Activated T-helper 9 cell treated with anti-CD3 and anti-CD28 coated beads, Interleukin-2, amount 50 U/mL, for 16 hours (primary cell): Measurements from ENCODE around the gene ACTR1B.
"Not testable (repeated sequence)": the region's sequence is repeated elsewhere in the genome, so short reads cannot be mapped to it uniquely, and the experiment has no call there.

Experiments
- DNase-seq: peaks from one replicate; pipeline ENCODE4 v3.0.0-alpha.2; 2020; ENCODE audit warnings: low read depth

Gene ACTR1B

GRCh38 chr2:97663962-97664635 lies at the start of gene ACTR1B:
ACTR1B (minus strand) TSS chr2:97664044; CDS start chr2:97663890, 154 bp downstream.
- DNase-seq = peak; percentile 97

DNA sequence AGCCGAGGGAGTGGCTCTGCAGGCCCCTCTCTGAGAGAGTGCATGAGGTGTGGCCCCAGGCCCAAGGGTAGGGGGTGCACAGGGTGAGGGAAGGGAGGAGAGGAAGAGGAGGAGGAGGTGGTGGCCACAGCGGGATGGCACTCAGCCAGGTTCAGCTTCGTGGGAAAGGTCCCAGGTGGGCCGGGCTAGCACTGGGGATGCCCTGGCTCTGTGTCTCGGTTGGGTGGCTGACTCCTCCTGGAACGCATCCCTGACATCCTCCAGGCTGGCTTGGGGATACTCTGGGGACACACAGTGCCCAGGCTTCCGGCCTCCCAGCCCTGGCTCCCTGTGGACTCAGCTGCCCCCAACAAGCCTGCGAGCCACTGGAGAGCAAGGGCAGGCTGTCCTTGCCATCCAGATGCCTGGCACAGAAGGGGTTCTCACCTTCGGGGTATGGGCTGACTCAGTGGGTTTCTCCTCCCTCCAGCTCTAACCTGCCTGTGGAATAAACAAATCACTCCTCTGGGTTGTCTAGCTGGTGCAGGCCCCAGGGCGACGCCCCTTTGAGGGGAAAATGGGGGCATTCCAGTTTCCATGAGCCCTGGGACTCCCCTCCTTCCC lies 49.0 kb upstream of the ACTR1B start:
- peak; percentile 41 for DNase-seq

GRCh38 chr2:97712175-97712574 lies 48.3 kb upstream of the ACTR1B start:
- DNase-seq = not testable (repeated sequence)

DNA sequence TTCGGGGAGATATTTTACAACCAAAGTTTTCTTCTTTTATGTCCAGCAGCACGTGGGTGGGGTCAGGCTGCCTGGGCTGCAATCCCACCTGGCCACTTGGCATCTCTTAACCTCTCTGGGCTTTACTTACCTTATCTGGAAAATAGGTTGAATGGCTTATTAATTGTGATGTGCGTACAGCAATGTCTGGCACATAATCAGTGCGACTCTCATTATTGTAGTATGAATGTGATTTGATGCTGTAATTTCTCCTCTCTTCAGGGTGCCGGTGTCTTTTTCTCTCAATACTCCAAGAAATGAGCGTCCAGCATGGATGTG lies 47.5 kb upstream of the ACTR1B start:
- no peak for DNase-seq

GRCh38 chr2:97708608-97709007 lies 44.8 kb upstream of the ACTR1B start:
- DNase-seq = no peak

GRCh38 chr2:97708048-97708380 lies 44.2 kb upstream of the ACTR1B start:
- DNase-seq = no peak

DNA sequence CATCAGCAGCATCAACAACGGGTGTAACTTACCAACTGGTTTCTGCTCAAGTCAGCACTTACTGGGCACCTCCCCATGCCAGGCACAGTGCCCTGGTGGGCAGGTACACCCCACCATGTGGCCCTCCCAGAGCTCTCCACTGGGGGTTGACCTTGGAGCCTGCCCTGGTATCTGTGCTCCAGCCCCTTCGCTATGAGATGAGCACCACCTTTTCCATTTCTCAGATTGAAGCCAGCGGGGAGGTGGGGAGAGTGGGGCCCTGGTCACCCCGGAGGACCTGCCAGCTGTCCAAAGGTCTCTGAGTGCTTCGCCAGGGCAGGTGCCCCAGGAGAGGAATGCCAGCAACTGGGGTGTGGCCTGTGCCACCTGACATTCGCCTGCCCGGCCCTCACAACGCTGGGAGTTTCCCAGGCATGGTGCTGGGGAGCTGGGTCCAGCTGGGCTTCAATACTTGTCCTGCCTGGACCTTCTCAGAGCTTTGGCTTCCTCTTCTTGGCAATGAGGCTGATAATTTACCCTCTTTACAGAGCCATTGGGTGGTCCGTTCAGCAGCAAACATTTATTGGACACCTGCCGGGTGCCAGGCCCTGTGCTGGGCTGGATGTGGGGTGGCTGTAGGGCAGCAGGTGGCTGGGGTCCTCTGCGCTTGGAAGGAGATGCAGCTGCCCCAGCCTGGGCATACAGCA lies 43.7 kb upstream of the ACTR1B start:
- DNase-seq = no peak

GRCh38 chr2:97706708-97707345 lies 43.0 kb upstream of the ACTR1B start:
- no peak for DNase-seq

DNA sequence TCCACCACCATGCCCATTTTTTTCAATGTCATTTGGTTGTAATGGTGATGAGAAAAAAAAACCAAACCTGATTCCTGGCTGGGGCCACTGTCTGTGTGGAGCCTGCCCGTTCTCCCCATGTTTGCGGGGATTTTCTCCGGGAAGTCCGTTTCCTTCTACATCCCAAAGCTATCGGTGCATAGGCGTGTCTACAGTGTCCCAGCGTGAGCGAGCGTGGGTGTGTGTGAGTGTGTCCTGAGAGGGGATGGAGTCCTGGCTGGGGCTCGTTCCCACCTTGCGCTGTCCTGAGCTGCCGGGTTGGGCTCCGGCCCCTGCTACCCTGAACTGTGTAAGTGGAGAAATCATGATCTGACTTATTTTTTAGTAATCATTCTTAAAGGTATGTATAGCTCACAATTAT lies 42.3 kb upstream of the ACTR1B start:
- no peak for DNase-seq

GRCh38 chr2:97704989-97705388 lies 41.1 kb upstream of the ACTR1B start:
- no peak for DNase-seq

GRCh38 chr2:97703741-97704140 lies 39.9 kb upstream of the ACTR1B start:
- no peak for DNase-seq

DNA sequence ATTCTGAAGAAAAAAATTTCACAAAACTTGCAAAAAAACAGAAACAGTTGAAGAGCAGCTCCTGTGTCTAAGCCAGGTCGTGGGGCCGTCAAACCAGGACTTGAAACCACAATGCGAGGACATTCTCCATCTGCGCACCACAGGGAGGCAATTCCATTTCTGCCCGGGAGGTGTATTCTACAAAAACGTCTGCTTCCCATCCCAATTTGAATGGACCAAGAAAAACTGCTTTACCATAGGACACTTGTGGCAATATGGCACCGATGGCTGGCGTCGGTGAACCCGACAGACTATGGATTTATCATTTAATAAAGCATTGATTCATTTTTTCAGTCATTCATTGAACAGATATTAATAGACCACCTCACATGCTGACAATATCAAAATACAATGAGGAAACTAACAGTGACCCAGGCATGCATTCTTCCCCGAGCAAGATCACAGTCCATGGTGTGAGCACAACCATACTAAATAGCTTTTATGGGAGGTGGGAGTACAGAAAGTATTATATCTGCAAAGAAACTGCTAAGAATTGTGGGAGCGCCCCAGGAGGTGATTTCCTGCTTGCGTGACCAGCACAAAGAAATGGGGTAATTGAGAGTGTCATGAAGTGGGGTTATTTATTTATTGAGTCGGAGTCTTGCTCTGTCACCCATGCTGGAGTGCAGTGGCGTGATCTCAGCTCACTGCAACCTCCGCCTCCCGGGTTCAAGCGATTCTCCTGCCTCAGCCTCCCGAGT lies 39.1 kb upstream of the ACTR1B start:
- no peak for DNase-seq

- no peak for DNase-seq
Measured at GRCh38 chr2:97701851-97702465, 38.1 kb upstream of the ACTR1B start.

GRCh38 chr2:97701186-97701585 lies 37.3 kb upstream of the ACTR1B start:
- no peak for DNase-seq

DNA sequence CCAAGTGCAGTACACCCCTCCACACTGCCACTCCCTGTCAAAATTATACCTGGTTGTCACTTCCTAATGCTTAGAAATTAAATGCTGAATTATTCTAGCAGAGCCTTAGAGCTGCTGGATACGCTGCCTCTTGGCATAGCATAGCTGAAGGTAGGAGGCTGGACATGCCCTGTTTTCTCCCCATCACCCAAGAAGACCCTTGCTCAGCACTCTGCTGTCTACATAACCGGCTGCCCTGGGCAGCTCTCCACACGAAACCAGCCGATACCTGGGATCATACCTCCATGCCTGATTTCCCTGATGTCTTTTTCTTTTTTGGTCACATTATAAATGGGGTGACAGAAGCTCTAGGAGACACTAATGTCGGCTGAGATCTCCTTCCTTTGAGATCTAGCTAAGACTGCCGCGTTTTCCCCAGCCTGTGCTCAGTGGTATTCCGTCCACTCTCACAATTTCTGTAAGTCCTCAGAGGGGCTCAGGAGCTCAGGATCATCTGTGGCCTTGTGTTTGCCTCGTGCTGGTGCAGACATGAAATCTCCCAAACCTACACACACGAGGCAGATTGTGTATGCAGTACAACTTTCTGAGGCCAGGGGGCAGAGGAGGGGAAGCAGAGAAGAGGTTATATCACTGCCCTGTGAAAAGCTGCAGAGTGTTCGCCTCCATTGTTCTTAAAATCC lies 36.1 kb upstream of the ACTR1B start:
- DNase-seq = no peak

DNA sequence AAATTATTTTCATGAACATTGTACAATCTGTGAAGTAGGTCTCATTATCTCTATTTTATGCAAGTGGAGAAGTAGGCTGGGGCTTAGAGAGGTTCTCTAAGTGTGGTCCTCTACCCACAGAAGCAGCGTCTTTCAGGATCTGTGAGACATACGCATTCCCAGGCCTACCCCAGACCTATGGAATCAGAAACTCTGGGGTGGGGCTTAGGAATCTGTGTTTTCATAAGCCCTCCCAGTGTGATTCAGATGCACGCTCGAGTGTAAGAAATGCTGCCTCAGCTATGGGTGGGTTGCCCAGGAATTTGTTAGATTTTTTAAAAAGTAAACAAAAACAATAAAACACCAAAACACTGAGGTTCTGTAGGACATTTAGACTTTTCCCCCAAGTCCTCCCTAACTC lies 34.7 kb upstream of the ACTR1B start:
- no peak for DNase-seq

DNA sequence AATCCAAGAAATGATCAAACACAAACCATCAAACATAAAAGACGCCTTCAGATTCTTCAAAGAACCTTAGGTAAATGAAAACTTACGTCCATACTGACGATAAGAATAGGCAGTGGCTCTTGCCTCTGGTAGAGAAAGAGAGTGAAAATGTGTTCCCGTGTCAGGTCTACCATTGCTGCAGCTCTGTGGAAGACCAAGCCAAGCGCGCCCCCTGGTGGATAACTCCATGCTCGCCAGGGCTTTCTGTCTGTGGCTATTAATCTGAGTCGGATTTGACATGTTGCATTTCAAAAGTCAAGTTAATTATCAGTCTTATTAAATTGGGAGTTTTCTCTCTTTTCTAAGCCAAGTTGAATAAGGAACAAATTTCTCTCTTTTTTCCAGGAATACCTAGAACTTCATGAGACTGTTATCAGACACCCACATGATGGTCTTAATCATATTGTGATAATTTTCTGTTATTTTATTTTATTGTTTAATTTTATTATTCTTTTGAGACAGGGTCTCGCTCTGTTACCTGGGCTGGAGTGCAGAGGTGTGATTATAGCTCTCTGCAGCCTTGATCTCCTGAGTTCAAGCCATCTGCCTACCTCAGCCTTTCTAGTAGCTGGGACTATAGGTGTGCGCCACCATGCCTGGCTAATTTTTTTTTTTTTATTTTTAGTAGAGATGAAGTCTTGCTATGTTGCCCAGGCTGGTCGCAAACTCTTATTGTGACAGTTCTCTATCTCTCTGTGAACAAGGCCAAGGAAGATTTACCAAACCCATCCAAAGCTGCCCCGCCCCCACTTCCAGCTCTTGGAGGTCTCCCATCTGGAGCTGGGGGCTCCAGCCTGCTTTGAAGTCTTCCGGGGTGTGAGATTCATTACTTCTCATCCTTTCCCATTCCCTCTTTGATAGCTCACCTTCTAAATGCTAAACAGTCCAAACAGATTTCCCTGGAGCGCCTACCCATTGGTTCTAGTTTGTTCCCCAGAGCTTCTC lies 33.7 kb upstream of the ACTR1B start:
- DNase-seq = peak; percentile 88

GRCh38 chr2:97695744-97696143 lies 31.9 kb upstream of the ACTR1B start:
- DNase-seq = no peak

- DNase-seq = no peak
Measured at GRCh38 chr2:97693476-97693875, 29.6 kb upstream of the ACTR1B start.

- DNase-seq = no peak
Measured at GRCh38 chr2:97691166-97691565, 27.3 kb upstream of the ACTR1B start.
